MM.1S (cell line): ENCODE results near the gene CEP72.

Experiments used
- EZH2 ChIP-seq: fragments of 300-600 bp; sonication (generic); optimal IDR thresholded peaks from 2 replicates; pipeline ENCODE3; 2017; ENCODE audit warnings: low read depth, mild to moderate bottlenecking, antibody characterized with exemption, low read length, mixed read lengths
- EZH2phosphoT487 ChIP-seq: fragments of 300-600 bp; sonication (generic); IDR thresholded peaks from 2 replicates; pipeline ENCODE4 v1.6.1; 2018; ENCODE audit warnings: antibody characterized with exemption, low read length
- TF ChIP-seq, protein P1 (sequence below): fragments of 300-600 bp; sonication (generic); IDR thresholded peaks from 2 replicates; pipeline ENCODE4 v1.5.1; 2016; ENCODE audit warnings: antibody characterized with exemption, low read length, mixed read lengths

DNA sequence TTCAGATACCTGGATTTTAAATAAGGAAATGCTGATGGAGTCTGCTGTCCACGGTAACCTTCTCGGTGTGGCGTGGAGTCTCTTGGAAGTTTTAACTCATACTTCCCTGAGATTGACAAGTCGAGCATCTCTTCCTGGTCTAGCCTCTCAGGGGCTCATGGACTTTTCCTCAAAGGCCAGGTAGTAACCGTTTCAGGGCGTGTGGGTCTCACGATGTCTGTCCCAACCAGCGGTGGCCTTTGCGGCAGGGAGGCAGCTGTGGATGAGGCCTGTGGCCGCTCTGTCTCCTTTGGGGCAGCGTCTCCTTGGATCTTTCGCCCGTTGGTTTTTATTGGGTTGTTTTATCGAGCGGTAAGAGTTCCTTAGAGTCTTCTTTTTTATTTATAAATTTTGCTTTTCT lies 32.8 kb downstream of the CEP72 start:
- TF ChIP-seq, protein P1, sequence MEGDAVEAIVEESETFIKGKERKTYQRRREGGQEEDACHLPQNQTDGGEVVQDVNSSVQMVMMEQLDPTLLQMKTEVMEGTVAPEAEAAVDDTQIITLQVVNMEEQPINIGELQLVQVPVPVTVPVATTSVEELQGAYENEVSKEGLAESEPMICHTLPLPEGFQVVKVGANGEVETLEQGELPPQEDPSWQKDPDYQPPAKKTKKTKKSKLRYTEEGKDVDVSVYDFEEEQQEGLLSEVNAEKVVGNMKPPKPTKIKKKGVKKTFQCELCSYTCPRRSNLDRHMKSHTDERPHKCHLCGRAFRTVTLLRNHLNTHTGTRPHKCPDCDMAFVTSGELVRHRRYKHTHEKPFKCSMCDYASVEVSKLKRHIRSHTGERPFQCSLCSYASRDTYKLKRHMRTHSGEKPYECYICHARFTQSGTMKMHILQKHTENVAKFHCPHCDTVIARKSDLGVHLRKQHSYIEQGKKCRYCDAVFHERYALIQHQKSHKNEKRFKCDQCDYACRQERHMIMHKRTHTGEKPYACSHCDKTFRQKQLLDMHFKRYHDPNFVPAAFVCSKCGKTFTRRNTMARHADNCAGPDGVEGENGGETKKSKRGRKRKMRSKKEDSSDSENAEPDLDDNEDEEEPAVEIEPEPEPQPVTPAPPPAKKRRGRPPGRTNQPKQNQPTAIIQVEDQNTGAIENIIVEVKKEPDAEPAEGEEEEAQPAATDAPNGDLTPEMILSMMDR, result no peak
- TF ChIP-seq EZH2 (no peak), EZH2phosphoT487 (no peak)
